ENCODE measurements around the gene MFSD11. TPM values are rescaled to one million over a fixed set of nuclear protein-coding genes. Genes with fewer than 3 reads are reported as not detected.

The MFSD11 gene
- total RNA-seq, 4 donors from 2014 or later = 35.3 to 64.8 (median 47.0) TPM

- H3K9me3 ChIP-seq = no peaks in the 10 kb centered on the region
- H3K4me1 ChIP-seq = no peaks in the 10 kb centered on the region
- DNase-seq = no peak
- H3K36me3 ChIP-seq = no peaks in the 10 kb centered on the region
- no peak overlapping the region for H3K27ac ChIP-seq
- TF ChIP-seq CTCF (IDR thresholded peaks at IDR 0.05) (no peak), POLR2A (IDR thresholded peaks at IDR 0.05) (no peak)
- H3K4me3 ChIP-seq = no peak overlapping the region
- no peaks in the 10 kb centered on the region for H3K27me3 ChIP-seq
These were observed 84.4 kb downstream of the MFSD11 start for GRCh38 chr17:76822184-76822778.

GRCh38 chr17:76824093-76824492 is 86.2 kb downstream of the MFSD11 start:
- no peak overlapping the region for H3K4me3 ChIP-seq
- no peaks in the 10 kb centered on the region for H3K36me3 ChIP-seq
- no peaks in the 10 kb centered on the region for H3K4me1 ChIP-seq
- no peak overlapping the region for H3K27ac ChIP-seq
- TF ChIP-seq POLR2A (IDR thresholded peaks at IDR 0.05) (no peak), CTCF (IDR thresholded peaks at IDR 0.05) (no peak)
- H3K9me3 ChIP-seq = no peaks in the 10 kb centered on the region
- no peak for DNase-seq
- no peaks in the 10 kb centered on the region for H3K27me3 ChIP-seq

GRCh38 chr17:76826330-76827068 is 88.6 kb downstream of the MFSD11 start:
- TF ChIP-seq CTCF (IDR thresholded peaks at IDR 0.05) (no peak), POLR2A (IDR thresholded peaks at IDR 0.05) (no peak)
- H3K27me3 ChIP-seq = no peaks in the 10 kb centered on the region
- H3K4me3 ChIP-seq = no peak overlapping the region
- H3K36me3 ChIP-seq = no peaks in the 10 kb centered on the region
- DNase-seq = no peak
- no peaks in the 10 kb centered on the region for H3K9me3 ChIP-seq
- no peak overlapping the region for H3K27ac ChIP-seq
- no peaks in the 10 kb centered on the region for H3K4me1 ChIP-seq

GRCh38 chr17:76827736-76828135 is 89.8 kb downstream of the MFSD11 start:
- no peak overlapping the region for H3K27ac ChIP-seq
- no peaks in the 10 kb centered on the region for H3K9me3 ChIP-seq
- no peak for DNase-seq
- no peak overlapping the region for H3K4me3 ChIP-seq
- no peaks in the 10 kb centered on the region for H3K4me1 ChIP-seq
- no peak for TF ChIP-seq CTCF (IDR thresholded peaks at IDR 0.05)
- no peak for TF ChIP-seq POLR2A (IDR thresholded peaks at IDR 0.05)
- no peaks in the 10 kb centered on the region for H3K36me3 ChIP-seq
- no peaks in the 10 kb centered on the region for H3K27me3 ChIP-seq

Small RNA genes within 50 kb of the gene (small RNA-seq; reads per million reads assigned to genes)
- gene AC005837.3 (0 reads per million in 2 donors), gene RF02271 (0 reads per million in 2 donors), gene RNU6-97P (0 reads per million in 2 donors), gene RNY4P36 (0 reads per million in 2 donors)

Other genes starting within 250 kb of the MFSD11 start
- 100 to 1,000 TPM in 1 of 4 donors, 10 to 100 TPM in 2, 1 to 10 TPM in 1; 8.8 to 225 (median 33.0) TPM for gene RHBDF2, start 236.7 kb upstream of the MFSD11 start, total RNA-seq
- 10 to 100 TPM in 3 of 4 donors, 1 to 10 TPM in 1; 5.8 to 81.7 (median 11.1) TPM for gene CYGB, start 200.4 kb upstream of the MFSD11 start, total RNA-seq
- 10 to 100 TPM in 1 of 4 donors, 1 to 10 TPM in 1, not detected in 2; 1.2 to 10.7 TPM for gene PRCD, start 198.1 kb upstream of the MFSD11 start, total RNA-seq
- gene ST6GALNAC2, start 152.3 kb upstream of the MFSD11 start, total RNA-seq = 1 to 10 TPM in 1 of 4 donors, under 1 TPM in 1, not detected in 2; 0.94 to 2.5 TPM
- 100 to 1,000 TPM in 2 of 4 donors, 10 to 100 TPM in 2; 91.6 to 135 (median 102) TPM for gene ST6GALNAC1, start 94.4 kb upstream of the MFSD11 start, total RNA-seq
- 10 to 100 TPM in 3 of 4 donors, 1 to 10 TPM in 1; 9.1 to 27.3 (median 23.4) TPM for gene MXRA7, start 27.2 kb upstream of the MFSD11 start, total RNA-seq
- 10 to 100 TPM; 21.5 to 42.6 (median 38.8) TPM for gene JMJD6, start 11.5 kb upstream of the MFSD11 start, total RNA-seq
- gene METTL23, start 11.3 kb upstream of the MFSD11 start, total RNA-seq = 10 to 100 TPM; 20.7 to 31.4 (median 27.0) TPM
- gene SRSF2, start 788 bp upstream of the MFSD11 start, total RNA-seq = 100 to 1,000 TPM; 185 to 403 (median 242) TPM
- gene MGAT5B, start 130.3 kb downstream of the MFSD11 start, total RNA-seq = 1 to 10 TPM in 1 of 4 donors, under 1 TPM in 2, not detected in 1; 0.27 to 6.6 (median 0.47) TPM

Data from Peyer's patch (tissue), 4 donors.